HG02885 (cell line): Measurements from ENCODE around the gene SDF2L1.
"Not testable (repeated sequence)": the region's sequence is repeated elsewhere in the genome, so short reads cannot be mapped to it uniquely, and the experiment has no call there.

Source experiments
- ATAC-seq: cut with Tn5 transposase; IDR thresholded peaks from one replicate; pipeline ENCODE4 v1.9.1; 2021; ENCODE audit warnings: mild to moderate bottlenecking; ENCODE audit not compliant: unreplicated experiment, poor library complexity

Gene SDF2L1, protein sequence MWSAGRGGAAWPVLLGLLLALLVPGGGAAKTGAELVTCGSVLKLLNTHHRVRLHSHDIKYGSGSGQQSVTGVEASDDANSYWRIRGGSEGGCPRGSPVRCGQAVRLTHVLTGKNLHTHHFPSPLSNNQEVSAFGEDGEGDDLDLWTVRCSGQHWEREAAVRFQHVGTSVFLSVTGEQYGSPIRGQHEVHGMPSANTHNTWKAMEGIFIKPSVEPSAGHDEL

DNA sequence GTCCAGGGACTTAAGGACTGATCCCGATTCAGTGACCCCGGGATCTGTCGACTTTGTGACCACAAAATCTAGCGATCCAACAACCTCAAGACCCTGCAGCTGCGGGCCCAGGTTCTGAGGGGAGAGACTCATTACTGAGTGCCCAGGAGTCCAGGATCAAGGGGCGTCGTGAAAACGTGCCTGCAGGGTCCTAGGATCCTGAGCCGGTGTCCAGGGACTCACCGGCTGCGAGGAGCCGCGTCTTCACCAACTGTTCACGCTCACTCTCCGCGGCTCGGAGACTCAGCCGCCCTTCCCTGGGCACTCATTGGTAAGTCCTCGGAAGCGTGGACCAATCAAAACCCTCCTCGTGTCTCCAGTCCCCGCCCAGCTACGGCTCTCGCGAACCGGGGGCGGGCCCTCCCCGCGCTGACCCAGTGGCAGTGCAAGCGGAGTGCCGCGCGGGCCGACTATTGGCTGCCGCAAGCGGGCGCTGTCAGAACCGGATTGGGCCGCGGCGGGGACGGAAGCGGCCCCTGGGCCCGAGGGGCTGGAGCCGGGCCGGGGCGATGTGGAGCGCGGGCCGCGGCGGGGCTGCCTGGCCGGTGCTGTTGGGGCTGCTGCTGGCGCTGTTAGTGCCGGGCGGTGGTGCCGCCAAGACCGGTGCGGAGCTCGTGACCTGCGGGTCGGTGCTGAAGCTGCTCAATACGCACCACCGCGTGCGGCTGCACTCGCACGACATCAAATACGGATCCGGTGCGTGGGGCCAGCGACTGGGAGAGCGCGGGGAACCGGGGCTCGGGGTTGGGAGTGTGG lies at the start of gene SDF2L1:
TSS of gene SDF2L1 (plus strand) at position 514 of the 795 bp plus-strand sequence. CDS start at position 549, 35 bp downstream.
- peak; percentile 97 for ATAC-seq

DNA sequence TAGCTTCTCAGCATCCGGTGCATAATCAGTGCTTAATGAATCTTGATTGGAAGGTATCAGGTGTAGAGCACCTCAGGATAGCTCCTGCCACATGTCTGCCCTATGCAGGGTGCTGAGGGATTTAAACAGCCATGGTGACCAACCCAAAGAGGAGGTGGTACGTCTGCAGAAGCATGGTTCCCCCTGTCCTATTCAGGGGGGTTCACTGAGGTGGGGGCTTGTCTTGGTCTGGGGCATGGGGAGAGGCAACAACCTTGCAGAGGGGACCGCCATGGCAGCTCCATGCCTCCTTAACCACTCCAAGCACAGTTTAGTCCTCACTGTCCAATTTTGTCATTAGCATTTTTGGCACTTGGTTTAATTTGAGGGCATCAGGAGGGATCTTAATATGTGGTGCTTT lies 49.7 kb upstream of the SDF2L1 start:
- ATAC-seq = no peak

DNA sequence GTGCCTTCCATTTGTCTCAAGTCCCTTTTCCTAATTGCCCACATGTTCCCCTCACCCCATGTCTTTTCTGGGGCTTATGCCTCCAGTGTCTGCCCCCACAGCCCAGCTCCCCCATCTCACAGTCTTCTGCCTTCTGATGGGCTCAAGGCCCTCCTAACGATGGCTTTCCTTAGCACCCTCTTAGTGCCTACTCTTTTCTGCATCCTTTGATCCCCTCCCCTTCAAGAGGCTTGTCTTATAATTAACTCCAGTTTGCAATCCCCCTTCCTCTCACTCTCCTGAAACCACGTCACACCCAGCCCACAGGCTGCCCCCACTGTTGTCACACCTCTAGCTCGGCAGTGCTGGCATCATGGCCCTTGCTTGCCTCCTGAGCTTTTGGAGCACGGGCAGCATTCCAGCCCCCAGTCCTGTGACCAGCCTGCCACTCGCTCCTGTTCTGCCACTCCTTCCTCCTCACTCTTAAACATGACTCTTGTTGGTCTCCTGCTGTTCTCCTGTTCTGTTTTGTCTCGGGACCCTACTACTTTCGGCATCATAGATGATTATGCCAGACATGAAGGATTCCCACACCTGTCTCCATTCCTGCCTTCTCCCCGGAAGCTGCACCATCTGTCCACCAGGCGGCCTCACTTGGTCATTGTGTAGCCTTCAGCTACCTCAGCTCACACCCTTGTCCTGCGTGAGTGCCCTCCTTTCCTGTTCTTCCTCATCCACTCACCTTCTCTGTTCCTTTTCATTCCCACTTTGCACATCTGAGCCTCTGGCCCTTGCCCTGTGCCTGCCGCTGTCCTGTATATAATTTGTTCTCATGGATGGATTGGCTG lies 48.5 kb upstream of the SDF2L1 start:
- no peak for ATAC-seq

DNA sequence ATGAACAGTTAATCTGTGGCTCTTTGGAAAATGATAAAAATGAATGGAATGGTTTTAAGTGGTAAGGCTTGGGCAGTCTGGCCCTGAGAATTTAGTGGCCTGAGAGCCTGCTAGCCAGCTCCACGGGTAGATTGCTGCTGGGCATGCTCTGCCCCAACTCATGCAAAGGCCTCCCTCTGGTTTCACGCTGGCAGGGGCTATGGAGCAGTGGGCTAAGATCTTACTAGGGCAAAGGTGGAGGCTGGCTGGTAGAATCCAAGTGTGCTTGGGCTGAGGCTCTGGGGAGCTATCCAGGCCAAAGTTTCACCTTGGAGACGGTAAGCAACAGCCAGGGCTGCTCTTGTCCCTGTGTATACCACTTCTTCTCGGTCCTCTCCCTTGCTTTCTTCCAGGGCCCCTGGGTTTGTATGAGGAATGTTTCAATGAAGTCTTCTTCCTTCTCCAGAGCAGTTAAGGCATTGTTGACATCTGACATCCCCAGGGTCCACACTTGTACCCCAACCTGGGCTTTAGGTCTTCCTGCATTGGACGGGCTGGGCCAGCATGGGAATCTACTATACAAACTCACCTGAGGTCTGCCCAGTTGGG lies 47.1 kb upstream of the SDF2L1 start:
- ATAC-seq = no peak

DNA sequence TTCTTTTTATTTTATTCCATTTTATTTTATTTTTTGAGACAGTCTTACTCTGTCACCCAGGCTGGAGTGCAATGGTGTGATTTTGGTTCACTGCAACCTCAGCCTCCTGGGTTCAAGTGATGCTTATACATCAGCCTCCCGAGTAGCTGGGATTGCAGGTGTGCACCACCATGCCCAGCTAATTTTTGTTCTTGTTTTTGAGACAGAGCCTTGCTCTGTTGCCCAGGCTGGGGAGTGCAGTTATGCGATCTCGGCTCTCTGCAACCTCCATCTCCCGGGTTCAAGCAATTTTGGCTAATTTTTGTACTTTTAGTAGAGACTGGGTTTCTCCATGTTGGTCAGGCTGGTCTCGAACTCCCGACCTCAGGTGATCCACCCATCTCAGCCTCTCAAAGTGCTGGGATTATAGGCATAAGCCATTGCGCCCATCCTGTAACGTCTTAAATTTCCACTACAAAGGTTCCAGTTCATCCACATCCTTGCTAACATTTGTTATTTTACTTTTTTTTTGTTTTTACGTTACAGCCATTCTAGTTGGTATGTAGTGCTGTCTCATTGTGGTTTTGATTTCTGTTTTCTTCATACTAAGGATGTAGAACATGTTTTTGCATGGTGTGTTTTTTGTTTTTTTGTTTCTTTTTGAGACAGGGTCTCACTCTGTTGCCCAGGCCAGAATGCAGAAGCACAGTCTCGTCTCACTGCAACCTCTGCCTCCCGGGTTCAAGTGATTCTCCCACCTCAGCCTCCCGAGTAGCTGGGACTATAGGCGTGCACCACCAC lies 45.6 kb upstream of the SDF2L1 start:
- ATAC-seq = not testable (repeated sequence)

DNA sequence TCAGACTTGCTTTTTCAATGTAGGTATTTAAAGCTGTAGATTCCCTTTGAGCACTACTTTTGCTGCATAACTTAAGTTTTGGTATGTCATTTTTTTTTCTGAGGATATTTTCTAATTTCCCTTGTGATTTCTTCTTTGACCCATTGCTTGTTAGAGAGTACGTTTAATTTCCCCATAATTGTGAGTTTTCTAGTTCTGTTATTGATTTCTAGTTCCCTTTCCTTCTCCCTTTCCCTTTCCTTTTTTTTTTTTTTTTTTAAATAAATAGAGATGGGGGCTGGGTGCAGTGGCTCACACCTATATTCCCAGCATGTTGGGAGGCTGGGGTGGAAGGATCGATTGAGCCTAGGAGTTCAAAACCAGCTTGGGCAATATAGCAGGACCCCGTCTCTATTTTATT lies 43.8 kb upstream of the SDF2L1 start:
- no peak for ATAC-seq

DNA sequence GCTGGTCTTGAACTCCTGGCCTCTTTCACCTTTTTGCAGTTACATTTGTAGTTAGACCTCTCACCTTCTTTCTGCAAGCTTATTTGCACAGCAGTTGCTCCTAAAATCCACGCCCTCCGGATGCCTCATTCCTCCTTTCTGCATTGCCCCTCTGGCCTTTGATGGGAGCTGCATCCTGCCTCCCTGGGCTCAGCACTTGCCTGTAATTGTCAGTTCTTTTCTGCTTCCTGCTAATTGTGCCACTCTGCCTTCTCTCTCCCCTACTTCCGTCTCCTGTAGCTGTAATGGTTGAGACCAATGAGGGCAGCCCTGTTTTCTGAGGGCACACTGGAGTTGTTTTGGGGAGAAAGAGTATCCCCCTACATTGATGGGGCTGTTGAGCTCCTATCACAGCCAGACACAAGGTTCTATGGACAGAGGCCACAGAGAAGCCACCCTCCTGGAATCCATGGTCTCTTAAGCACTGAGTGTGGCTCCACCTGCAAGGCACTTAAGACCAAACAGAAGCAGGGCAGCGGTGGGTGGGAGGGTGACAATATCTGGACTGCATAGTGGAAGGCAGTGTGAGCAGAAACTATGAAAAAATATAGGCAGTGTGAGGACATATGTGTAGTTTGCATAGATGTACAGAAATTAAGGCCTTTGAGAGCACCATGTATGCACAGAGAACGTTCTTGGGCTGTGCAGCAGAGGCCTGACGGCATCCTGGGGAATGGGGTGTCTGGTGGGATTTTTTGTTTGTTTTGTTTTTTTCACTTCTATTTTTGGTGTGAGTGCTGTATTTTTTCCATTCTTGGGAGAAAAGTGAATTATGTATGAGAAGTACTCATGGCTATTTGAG lies 42.8 kb upstream of the SDF2L1 start:
- ATAC-seq = no peak

DNA sequence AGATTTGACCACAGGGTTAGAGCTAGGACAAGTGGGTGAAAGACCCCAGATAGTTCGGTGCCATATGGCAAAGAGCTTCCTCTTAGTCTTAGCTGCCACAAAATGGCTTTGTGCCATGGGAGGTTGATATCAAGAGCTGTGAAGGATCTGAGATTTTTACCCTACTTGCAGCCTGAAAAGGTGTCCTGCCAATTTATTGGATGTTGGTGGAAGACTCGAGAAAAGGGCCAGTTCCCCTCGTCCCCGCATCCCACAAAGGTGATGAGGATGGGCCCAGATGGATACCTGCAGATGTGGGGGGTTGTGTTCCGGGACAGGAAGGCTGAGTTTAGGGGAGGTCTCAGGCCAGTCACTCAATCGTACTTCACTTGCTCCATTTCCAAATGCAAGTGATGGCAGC lies 39.5 kb upstream of the SDF2L1 start:
- no peak for ATAC-seq

DNA sequence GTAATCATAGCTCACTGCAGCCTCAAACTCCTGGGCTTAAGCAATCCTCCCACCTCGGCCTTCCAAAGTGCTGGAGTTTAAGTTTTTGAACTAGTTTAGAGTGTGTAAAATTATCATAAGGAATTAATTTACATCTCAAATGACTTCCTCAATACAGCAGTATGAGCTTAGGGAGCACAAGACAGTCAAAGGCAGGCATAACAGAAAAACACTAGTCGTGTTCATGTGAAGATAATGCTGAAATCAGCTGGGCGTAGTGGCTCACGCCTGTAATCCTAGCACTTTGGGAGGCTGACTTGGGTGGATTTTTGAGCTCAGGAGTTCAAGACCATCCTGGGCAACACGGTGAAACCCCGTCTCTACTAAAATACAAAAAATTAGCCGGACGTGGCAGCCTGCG lies 38.1 kb upstream of the SDF2L1 start:
- no peak for ATAC-seq

DNA sequence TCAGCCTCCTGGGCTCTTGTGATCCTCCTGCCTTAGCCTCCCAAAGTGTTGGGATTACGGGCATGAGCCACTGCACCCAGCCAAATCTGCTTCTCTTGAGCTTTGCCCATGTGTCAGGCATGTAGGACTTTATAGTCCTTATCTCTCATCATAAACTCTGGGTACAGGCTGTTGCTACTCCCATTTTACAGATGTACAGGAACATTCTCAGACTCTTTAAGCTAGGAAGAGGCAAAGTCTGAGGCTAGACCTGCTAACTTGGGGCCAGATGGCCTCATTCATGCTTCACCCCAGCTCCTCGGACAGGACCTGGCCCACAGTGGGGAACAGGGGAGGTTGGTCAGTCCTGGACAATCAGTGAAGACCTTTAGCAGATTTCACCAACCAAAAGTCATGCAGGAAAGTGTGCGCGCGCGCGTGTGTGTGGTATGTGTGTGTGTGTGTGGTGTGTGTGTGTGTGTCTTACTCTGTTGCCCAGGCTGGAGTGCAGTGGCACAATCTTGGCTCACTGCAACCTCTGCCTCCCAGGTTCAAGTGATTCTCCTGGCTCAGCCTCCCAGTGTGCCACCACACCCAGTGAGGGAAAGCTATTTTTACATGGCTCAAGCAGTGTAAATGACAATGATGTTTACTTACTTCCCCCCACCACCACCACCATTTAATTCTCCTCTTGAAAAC lies 36.1 kb upstream of the SDF2L1 start:
- ATAC-seq = no peak

DNA sequence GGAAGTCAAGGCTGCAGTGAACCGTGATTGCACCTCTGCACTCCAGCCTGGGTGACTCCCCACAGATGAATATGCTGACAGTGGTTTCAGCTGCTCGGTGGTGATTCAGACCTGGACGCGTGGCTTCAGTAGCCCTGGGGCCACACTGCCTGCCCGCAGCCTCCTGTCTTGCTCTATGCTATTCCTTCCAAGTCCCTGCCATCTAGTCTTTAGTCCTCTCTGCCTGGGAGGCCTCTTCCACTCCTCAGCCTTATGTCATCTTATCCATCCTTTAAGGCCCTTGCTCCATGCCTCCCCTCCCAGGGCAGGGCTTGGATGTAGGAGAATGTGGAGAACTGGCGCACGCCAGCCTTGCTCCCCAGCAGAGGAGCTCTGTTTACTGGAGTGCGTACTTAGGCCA lies 35.3 kb upstream of the SDF2L1 start:
- no peak for ATAC-seq

DNA sequence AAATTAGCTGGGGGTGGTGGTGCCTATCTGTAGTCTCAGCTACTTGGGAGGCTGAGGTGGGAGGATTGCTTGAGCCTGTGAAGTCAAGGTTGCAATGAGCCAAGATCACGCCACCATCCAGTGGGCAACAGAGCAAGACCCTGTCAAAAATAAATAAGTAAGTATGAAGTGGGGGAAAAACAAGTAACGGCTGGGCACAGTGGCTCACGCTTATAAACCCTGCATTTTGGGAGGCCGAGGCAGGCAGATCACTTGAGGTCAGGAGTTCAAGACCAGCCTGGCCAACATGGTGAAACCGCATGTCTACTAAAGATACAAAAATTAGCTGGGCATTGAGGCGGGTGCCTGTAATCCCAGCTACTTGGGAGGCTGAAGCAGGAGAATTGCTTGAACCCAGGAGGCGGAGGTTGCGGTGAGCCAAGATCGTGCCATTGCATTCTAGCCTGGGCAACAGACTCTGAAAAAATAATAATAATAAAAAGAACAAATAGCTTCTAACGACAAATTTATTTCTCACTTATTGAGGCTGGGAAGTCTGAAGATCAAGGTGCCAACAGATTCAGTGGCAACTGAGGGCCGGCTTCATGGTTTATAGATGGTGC lies 32.4 kb upstream of the SDF2L1 start:
- ATAC-seq = not testable (repeated sequence)

DNA sequence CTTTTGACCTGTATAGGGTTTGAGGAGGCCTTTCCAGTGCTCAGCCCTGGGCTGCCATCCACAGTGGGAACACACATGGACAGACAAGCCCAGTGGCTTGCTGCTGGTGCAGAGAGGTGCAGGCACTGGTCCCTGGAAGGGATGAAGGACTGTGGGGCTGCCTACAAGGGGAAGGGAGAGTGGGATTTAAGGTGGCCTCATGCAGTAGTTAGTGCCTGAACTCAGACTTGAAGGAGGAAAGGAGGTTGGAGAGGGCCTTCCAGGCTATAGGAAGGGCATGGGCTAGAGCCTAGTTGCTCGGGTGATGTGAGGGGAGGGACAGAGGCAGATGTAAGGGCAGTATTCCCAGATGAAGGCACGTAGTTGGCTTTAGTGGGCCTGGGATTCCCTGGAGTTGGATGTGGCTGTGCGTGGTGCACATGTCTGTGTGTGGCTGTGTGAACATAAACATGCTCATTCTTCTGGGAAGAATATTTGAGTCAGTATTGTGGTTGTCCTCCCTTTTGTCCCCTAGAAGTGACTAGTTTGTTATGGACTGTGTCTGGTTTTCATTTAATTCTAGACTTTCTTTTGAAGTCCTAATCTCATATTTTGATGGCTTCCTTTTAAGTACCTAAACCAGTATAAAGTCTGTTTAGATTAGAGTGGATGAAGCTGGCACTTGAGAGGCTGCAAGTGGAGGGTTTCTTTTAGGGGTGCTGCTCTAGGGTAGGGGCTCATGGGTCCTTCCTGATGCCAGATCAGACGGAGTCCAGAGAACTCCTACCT lies 30.7 kb upstream of the SDF2L1 start:
- ATAC-seq = no peak

DNA sequence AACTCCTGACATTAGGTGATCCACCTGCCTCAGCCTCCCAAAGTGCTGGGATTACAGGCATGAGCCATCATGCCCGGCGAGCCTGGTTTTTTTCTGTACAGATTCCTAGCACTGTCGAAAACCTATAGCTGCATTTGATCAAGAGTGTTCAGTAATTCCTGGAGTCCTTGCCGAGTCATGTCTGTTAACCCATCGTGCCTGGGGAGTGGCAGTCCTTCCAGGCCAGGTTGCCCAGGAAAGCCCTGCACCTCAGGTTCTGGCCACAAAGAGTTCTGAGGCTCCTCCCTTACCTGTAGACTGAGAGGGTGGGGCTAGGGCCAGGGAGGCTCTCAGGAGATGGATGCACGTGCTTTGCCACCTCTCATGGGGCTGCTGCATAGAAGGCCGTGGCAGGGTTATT lies 29.2 kb upstream of the SDF2L1 start:
- ATAC-seq = no peak

DNA sequence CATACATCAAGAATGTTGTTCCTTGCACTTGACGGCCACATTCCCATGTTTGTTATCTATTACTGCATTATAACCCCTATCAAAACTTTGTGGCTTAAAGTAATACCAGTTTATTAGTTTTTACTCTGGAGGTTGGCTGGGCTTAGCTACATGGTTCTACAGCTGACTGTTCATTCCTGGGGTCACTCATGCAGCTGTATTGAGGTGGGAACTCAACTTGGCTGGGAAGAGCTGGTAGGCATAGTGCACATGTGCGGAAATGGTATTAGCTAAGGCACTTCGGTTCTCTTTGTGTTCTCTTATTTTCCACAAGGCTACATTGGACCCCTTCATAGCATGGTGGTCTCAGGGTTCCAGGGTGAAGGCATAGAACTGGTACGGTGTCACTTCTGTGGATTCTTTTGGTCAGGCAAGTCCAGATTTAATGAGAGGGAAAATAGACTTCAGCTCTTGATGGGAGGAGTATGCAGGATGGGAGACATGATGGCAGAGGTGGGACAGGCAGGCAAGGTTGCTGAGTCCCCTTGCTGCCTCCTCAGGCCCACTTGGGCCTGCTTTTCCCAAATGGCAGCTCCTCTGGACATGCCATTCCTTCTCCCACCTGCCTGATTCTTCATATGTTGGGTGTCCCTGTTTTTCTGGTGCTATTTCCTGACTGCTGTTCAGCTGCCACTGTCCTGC lies 28.4 kb upstream of the SDF2L1 start:
- ATAC-seq = no peak

DNA sequence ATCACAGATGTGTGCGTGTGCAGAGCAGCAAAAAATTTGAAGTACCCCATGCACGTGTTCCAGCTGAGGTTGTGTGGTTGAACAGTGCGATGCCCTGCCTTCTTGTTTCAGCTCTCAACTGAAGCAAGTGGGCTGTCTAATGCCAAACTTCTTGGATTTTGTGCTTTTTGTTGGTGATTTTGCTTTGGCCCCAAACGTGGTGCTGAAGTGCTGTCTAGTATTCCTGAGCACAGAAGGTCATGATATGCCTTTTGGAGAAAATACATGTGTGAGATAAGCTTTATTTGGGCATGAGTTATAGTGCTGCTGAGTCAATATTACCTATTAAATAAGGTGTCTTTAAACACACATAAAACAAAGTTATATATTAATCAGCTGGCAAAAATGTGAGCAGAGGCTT lies 26.4 kb upstream of the SDF2L1 start:
- ATAC-seq = no peak

DNA sequence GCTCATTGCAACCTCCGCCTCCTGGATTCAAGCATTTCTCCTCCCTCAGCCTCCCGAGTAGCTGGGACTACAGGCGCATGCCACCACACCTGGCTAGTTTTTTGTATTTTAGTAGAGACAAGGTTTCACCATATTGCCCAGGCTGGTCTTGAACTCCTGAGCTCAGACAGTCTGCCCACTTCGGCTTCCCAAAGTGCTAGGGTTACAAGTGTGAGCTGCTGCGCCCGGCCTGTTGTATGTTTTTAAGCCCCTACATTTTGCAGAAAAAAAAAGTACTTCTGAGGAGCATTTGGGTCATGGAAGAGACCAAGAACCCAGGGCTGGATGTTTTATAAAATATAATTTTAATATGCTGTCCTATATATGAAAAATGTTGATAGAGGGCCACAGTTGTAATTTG lies 24.8 kb upstream of the SDF2L1 start:
- not testable (repeated sequence) for ATAC-seq
